ENCODE measurements around the gene GPX8.

The GPX8 gene

DNA sequence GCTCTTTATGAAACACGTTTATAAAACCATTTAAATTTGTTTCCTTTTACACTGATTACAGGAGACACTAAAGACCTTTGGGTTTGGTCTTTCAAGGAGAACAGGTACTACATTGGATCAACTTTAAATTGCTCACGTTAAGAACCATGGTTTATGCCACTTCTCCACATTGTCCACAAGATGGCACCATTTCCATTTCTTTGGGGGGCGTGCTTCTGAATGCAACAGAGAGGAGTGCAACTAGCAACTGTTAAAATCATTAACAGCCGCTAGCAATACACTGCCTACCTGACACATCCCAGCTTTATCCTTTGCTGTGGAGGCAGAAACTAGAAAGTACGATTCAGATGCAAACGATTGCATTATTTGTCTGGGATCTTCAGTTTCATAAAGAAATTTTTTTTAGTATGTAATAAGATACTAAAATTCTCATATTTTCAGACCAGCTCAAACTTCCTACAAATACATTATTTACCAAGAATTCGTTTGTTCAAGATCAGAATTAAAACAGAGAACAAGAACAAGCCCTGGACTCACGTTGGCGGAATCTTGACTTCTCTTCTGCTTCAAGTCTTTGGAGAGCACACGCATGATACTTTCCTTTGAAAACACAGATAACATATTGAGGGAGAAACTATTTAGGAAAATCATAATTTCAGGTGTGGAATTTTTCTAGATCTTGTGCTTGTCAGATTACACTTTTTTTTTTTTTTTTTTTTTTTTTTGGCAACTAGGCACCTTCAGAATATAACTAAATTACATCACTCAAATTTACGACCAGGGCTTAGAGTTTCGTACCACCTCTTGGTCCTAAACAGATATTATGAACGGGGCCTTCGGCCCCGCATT is 12.3 kb downstream of the GPX8 start:
- in situ Hi-C loops (cut with HindIII; ENCODE audit: low sequenced_read_pairs), result no loop called here

GRCh38 chr5:55172937-55173686 is 13.1 kb downstream of the GPX8 start, which contains the start of gene CDC20B:
TSS of gene CDC20B (minus strand) at chr5:55173177. CDS start at chr5:55173000, 177 bp downstream.
- in situ Hi-C loops (cut with HindIII; ENCODE audit: low sequenced_read_pairs), result no loop called here

- in situ Hi-C loops (cut with HindIII; ENCODE audit: low sequenced_read_pairs), result no loop called here
These were observed 13.8 kb downstream of the GPX8 start for GRCh38 chr5:55173687-55174230.

GRCh38 chr5:55175781-55176175 is 15.8 kb downstream of the GPX8 start:
- in situ Hi-C loops (cut with HindIII; ENCODE audit: low sequenced_read_pairs), result loop anchor here (5.0 kb wide), 1 partner anchor 57 kb away; the partner anchor contains the start of gene CCNO

DNA sequence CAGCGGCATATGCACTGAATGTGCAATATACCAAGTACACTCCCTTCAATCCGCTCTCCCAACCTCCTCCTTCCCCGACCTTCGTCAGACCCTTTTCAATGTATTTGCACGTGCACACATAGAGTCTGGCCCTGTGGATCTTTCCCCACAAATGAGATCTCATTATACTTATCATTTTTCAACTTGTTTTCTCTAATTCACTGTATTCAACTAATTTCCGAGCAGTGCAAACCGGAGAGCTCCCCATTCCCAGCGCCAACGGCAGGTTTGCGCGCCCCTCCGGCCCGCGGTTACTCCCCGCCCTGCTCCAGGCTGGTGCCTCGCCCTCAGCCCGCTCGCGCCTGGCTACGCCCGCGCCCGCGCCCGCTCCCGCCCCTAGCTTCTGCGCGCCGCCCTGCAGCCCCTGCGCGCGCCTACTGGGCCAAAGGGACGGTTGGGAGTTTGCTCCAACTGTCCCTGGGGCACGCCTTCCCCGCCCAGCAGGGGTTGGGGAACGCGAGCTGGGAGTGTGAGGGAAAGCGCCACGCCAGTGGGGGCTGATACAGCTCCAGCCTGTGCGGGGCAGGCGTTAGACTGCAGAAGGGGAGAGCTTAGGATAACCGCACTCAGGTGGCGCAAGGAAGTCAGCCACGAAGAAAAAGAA is 16.3 kb downstream of the GPX8 start:
- in situ Hi-C loops (cut with HindIII; ENCODE audit: low sequenced_read_pairs), result loop anchor here (5.0 kb wide), 1 partner anchor 56 kb away; the partner anchor contains the start of gene CCNO

GRCh38 chr5:55177078-55177477 is 17.1 kb downstream of the GPX8 start:
- in situ Hi-C loops (cut with HindIII; ENCODE audit: low sequenced_read_pairs), result loop anchor here (5.0 kb wide), 1 partner anchor 55 kb away; the partner anchor contains the start of gene CCNO

- in situ Hi-C loops (cut with HindIII; ENCODE audit: low sequenced_read_pairs), result no loop called here
These were observed 20.0 kb downstream of the GPX8 start for GRCh38 chr5:55180016-55180415.

- in situ Hi-C loops (cut with HindIII; ENCODE audit: low sequenced_read_pairs), result no loop called here
These were observed 27.4 kb downstream of the GPX8 start for GRCh38 chr5:55187370-55187769.

- in situ Hi-C loops (cut with HindIII; ENCODE audit: low sequenced_read_pairs), result no loop called here
These were observed 28.9 kb downstream of the GPX8 start for GRCh38 chr5:55188656-55189540.

GRCh38 chr5:55191165-55191564 is 31.2 kb downstream of the GPX8 start:
- in situ Hi-C loops (cut with HindIII; ENCODE audit: low sequenced_read_pairs), result no loop called here

GRCh38 chr5:55205001-55205400 is 45.0 kb downstream of the GPX8 start:
- in situ Hi-C loops (cut with HindIII; ENCODE audit: low sequenced_read_pairs), result no loop called here

DNA sequence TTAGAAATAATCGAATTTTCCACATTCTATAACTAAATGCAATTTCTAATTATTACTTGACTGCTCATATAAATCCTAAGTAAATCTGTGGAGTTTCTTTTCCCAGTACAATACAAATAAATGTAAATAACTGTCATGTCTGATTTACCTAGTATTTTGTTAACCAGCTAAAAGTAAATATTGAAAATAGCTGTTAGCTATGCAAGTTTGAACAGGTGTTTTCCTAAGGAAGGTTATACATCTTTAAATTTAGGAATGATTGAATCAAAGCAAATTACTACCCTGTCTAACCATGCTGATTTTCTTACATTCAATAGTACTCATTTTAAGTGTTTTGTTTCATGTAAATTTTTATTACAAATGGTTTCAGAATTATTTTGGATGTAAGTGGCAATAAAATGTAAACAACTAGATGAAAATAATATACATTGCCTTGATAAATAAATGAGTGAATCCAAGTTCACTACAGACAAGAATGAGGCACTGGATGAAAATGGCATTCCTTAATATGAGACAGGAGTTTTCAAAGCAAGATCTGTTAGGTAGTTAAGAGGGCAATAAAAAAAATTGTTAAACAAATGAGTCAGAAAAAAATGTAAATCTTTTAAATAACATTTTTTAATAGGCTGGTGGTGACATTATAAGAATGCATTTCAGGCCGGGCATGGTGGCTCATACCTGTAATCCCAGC is 51.4 kb downstream of the GPX8 start:
- in situ Hi-C loops (cut with HindIII; ENCODE audit: low sequenced_read_pairs), result no loop called here
